Stomach (tissue), 4 donors: Measurements from ENCODE around the gene SCGB1D2.

Source experiments
- EP300 ChIP-seq: sonication (generic); formaldehyde crosslinking; IDR thresholded peaks from one replicate; pipeline ENCODE4 v1.6.1; 2017; ENCODE audit warnings: antibody characterized with exemption
- POLR2A ChIP-seq, 4 donors: fragments of 450-650 bp; IDR thresholded peaks; one replicate each; pipeline ENCODE4 v1.6.1; 2016; ENCODE audit warnings: antibody characterized with exemption in 4 of 4, control low read depth in 2 of 4, mild to moderate bottlenecking in 1 of 4, moderate library complexity in 1 of 4
- TF ChIP-seq, protein P1 (sequence below), 7 experiments: fragments of 450-650 bp in 4 of 7; fragments of 200-600 bp in 3 of 7; sonication (generic) in 3 of 7; IDR thresholded peaks; one replicate each; pipeline ENCODE4 v1.5.1; 2016 to 2019; ENCODE audit warnings: antibody characterized with exemption in 7 of 7, control low read depth in 2 of 7, mild to moderate bottlenecking in 1 of 7

DNA sequence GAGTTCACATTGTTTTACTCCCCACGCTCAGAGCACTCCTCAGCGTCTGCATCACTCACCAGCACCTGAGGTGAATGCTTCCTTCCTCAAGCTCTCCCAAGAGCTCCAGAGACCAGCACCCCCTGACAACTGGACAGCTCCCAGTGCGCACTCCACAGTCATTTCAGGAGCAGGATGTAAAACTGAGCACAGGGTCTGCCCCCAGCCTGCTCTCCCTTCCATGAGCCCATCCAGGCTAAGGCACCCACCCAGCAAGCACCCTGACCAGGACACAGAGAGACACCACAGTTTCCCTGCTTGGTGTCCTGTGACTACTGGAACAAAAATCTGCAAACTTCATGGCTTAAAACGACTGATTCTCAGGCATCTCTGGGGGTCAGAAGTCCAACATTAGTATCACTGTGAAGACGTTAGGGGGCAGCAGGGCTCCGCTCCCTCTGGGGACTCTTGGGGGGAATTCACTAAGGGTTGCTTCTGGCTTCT lies 3.3 kb downstream of the SCGB1D2 start:
- TF ChIP-seq POLR2A (IDR thresholded peaks at IDR 0.05) (no peak), EP300 (no peak)
- TF ChIP-seq, protein P1, sequence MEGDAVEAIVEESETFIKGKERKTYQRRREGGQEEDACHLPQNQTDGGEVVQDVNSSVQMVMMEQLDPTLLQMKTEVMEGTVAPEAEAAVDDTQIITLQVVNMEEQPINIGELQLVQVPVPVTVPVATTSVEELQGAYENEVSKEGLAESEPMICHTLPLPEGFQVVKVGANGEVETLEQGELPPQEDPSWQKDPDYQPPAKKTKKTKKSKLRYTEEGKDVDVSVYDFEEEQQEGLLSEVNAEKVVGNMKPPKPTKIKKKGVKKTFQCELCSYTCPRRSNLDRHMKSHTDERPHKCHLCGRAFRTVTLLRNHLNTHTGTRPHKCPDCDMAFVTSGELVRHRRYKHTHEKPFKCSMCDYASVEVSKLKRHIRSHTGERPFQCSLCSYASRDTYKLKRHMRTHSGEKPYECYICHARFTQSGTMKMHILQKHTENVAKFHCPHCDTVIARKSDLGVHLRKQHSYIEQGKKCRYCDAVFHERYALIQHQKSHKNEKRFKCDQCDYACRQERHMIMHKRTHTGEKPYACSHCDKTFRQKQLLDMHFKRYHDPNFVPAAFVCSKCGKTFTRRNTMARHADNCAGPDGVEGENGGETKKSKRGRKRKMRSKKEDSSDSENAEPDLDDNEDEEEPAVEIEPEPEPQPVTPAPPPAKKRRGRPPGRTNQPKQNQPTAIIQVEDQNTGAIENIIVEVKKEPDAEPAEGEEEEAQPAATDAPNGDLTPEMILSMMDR (IDR thresholded peaks at IDR 0.05), result no peak
